Neural cell (in vitro differentiated cells): ENCODE data around the gene KRTAP9-8.
"Not testable (repeated sequence)": the region's sequence is repeated elsewhere in the genome, so short reads cannot be mapped to it uniquely, and the experiment has no call there.

Experiments used
- POLR2AphosphoS5 ChIP-seq: IDR thresholded peaks from 2 replicates; pipeline ENCODE4 v1.6.1; 2012
- RAD21 ChIP-seq: fragments of 450-650 bp; conservative IDR thresholded peaks from 2 replicates; pipeline ENCODE4 v1.6.1; 2014; ENCODE audit warnings: antibody characterized with exemption, mild to moderate bottlenecking, moderate library complexity
- TF ChIP-seq, protein P1 (sequence below): fragments of 450-650 bp; IDR thresholded peaks from 2 replicates; pipeline ENCODE4 v1.5.1; 2014; ENCODE audit warnings: antibody characterized with exemption, mild to moderate bottlenecking, moderate library complexity; ENCODE audit not compliant: poor library complexity, severe bottlenecking
- TF ChIP-seq, protein P2 (sequence below): IDR thresholded peaks from 2 replicates; pipeline ENCODE4 v1.6.1; 2012; ENCODE audit warnings: borderline replicate concordance

DNA sequence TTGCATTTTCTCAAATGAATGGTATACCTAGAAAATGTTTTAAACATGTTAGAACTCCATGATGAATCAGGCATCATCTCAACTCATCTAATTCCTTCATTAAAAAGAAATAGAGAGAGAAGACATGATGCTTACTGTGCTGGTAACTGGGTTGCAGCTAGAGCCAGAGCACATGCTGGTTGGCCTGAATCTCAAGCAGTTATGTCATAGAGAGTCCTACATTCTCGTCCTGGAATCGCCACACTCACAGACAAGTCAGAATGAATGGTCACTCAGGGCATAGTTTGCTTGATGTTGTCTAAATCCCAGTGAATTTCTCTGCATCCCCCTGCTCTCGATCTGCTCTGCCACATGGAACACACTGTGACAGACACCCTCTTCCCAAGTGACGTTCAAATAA is 683 bp upstream of the KRTAP9-8 start:
- TF ChIP-seq, protein P1, sequence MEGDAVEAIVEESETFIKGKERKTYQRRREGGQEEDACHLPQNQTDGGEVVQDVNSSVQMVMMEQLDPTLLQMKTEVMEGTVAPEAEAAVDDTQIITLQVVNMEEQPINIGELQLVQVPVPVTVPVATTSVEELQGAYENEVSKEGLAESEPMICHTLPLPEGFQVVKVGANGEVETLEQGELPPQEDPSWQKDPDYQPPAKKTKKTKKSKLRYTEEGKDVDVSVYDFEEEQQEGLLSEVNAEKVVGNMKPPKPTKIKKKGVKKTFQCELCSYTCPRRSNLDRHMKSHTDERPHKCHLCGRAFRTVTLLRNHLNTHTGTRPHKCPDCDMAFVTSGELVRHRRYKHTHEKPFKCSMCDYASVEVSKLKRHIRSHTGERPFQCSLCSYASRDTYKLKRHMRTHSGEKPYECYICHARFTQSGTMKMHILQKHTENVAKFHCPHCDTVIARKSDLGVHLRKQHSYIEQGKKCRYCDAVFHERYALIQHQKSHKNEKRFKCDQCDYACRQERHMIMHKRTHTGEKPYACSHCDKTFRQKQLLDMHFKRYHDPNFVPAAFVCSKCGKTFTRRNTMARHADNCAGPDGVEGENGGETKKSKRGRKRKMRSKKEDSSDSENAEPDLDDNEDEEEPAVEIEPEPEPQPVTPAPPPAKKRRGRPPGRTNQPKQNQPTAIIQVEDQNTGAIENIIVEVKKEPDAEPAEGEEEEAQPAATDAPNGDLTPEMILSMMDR = not testable (repeated sequence)
- not testable (repeated sequence) for TF ChIP-seq POLR2AphosphoS5, RAD21
- TF ChIP-seq, protein P2, sequence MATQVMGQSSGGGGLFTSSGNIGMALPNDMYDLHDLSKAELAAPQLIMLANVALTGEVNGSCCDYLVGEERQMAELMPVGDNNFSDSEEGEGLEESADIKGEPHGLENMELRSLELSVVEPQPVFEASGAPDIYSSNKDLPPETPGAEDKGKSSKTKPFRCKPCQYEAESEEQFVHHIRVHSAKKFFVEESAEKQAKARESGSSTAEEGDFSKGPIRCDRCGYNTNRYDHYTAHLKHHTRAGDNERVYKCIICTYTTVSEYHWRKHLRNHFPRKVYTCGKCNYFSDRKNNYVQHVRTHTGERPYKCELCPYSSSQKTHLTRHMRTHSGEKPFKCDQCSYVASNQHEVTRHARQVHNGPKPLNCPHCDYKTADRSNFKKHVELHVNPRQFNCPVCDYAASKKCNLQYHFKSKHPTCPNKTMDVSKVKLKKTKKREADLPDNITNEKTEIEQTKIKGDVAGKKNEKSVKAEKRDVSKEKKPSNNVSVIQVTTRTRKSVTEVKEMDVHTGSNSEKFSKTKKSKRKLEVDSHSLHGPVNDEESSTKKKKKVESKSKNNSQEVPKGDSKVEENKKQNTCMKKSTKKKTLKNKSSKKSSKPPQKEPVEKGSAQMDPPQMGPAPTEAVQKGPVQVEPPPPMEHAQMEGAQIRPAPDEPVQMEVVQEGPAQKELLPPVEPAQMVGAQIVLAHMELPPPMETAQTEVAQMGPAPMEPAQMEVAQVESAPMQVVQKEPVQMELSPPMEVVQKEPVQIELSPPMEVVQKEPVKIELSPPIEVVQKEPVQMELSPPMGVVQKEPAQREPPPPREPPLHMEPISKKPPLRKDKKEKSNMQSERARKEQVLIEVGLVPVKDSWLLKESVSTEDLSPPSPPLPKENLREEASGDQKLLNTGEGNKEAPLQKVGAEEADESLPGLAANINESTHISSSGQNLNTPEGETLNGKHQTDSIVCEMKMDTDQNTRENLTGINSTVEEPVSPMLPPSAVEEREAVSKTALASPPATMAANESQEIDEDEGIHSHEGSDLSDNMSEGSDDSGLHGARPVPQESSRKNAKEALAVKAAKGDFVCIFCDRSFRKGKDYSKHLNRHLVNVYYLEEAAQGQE = not testable (repeated sequence)
